Esophagus muscularis mucosa (tissue), 4 donors: ENCODE data around the gene HHEX. TPM values are rescaled to one million over a fixed set of nuclear protein-coding genes. Genes with fewer than 3 reads are reported as not detected.

ENCODE experiments used
- DNase-seq: peaks from one replicate; pipeline ENCODE4 v3.0.0-alpha.2; 2017; ENCODE audit errors: extremely low spot score
- H3K27ac ChIP-seq, 4 donors: fragments of 200-600 bp; sonication (generic); replicated peaks in 1 of 4; 1 replicate in 3 of 4; 2 replicates in 1 of 4; pipeline ENCODE4 v1.5.1; 2016 to 2019; ENCODE audit warnings: mild to moderate bottlenecking in 1 of 4
- H3K27me3 ChIP-seq, 4 donors: fragments of 200-600 bp; sonication (generic); one replicate each; pipeline versions ENCODE4 v1.5.1 to v1.6.0; 2016 to 2019
- H3K36me3 ChIP-seq, 4 donors: fragments of 200-600 bp; sonication (generic); one replicate each; pipeline ENCODE4 v1.5.1; 2016 to 2019
- H3K4me1 ChIP-seq, 4 donors: fragments of 200-600 bp; sonication (generic); one replicate each; pipeline ENCODE4 v1.5.1; 2016 to 2019
- H3K4me3 ChIP-seq, 4 donors: fragments of 200-600 bp; sonication (generic); 1 replicate in 2 of 4; 2 replicates in 2 of 4; pipeline ENCODE4 v1.5.1; 2016 to 2019; ENCODE audit warnings: mild to moderate bottlenecking in 4 of 4, moderate library complexity in 1 of 4
- H3K9me3 ChIP-seq, 4 donors: fragments of 200-600 bp; sonication (generic); 1 replicate in 3 of 4; 2 replicates in 1 of 4; pipeline ENCODE4 v1.5.1; 2016 to 2019
- EP300 ChIP-seq: sonication (generic); formaldehyde crosslinking; IDR thresholded peaks from one replicate; pipeline ENCODE4 v1.6.1; 2017; ENCODE audit warnings: antibody characterized with exemption
- POLR2A ChIP-seq: fragments of 450-650 bp; IDR thresholded peaks from one replicate; pipeline ENCODE4 v1.6.1; 2017; ENCODE audit warnings: antibody characterized with exemption, moderate library complexity, mild to moderate bottlenecking, low read depth
- POLR2AphosphoS5 ChIP-seq, 2 donors: sonication (generic); formaldehyde crosslinking; IDR thresholded peaks; one replicate each; pipeline ENCODE4 v1.6.1; 2017; ENCODE audit warnings: antibody characterized with exemption in 2 of 2
- WGBS: methylation state at CpG from one replicate; pipeline ENCODE4 v1.1.5; 2018; 5-methylcytosine and 5-hydroxymethylcytosine counted together
- intact Hi-C: fragments of 100-400 bp; cut with DNase I; formaldehyde crosslinking; loops from one replicate; pipeline ENCODE4 v1.15.1; 2023
- total RNA-seq, 4 donors: library from RNA; depleted of rRNA; stranded (reverse); fragments of >200 nt; gene quantifications; one replicate each; pipeline versions ENCODE4 v1.1.0 to v1.2.1, GENCODE V29; 2016
- TF ChIP-seq, protein P1 (sequence below), 3 experiments: fragments of 200-600 bp in 2 of 3; fragments of 450-650 bp in 1 of 3; sonication (generic) in 2 of 3; IDR thresholded peaks; one replicate each; pipeline ENCODE4 v1.5.1; 2017 to 2019; ENCODE audit warnings: antibody characterized with exemption in 3 of 3, mild to moderate bottlenecking in 2 of 3, moderate library complexity in 1 of 3

The HHEX gene
- total RNA-seq, 4 donors from 2014 or later = 4.6 to 8.6 (median 8.3) TPM

DNA sequence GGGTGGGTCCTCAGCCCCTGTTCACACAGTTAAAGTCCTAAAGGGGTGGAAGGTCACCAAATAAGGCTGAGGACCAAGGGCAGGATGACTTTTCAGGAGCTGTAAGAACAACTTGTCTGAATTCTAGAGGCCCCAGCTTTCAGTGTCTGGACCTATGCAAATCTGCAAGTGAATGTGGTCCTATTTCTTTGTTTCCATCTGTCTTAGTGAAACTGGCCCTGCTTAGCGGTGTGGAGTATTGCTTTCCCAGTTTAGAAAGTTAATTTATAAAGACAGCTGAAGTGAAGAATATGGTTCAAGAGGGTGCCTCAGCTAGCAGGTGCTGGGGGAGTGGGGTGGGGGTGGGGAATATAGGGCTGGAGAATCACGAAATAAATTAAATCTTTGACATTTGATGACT, 40.1 kb downstream of the HHEX start:
- H3K4me1 ChIP-seq = no peaks in the 10 kb centered on the region
- no peaks in the 10 kb centered on the region for H3K9me3 ChIP-seq
- intact Hi-C loops = no loop called here
- H3K27me3 ChIP-seq = no peaks in the 10 kb centered on the region
- no peak overlapping the region for H3K4me3 ChIP-seq
- 73% methylated on average over 2 of the region's 2 CpGs for WGBS
- TF ChIP-seq POLR2AphosphoS5 (IDR thresholded peaks at IDR 0.05) (no peak), POLR2A (no peak), EP300 (no peak)
- TF ChIP-seq, protein P1, sequence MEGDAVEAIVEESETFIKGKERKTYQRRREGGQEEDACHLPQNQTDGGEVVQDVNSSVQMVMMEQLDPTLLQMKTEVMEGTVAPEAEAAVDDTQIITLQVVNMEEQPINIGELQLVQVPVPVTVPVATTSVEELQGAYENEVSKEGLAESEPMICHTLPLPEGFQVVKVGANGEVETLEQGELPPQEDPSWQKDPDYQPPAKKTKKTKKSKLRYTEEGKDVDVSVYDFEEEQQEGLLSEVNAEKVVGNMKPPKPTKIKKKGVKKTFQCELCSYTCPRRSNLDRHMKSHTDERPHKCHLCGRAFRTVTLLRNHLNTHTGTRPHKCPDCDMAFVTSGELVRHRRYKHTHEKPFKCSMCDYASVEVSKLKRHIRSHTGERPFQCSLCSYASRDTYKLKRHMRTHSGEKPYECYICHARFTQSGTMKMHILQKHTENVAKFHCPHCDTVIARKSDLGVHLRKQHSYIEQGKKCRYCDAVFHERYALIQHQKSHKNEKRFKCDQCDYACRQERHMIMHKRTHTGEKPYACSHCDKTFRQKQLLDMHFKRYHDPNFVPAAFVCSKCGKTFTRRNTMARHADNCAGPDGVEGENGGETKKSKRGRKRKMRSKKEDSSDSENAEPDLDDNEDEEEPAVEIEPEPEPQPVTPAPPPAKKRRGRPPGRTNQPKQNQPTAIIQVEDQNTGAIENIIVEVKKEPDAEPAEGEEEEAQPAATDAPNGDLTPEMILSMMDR (IDR thresholded peaks at IDR 0.05) = no peak
- no peak for DNase-seq
- H3K36me3 ChIP-seq = no peaks in the 10 kb centered on the region
- no peak overlapping the region for H3K27ac ChIP-seq

DNA sequence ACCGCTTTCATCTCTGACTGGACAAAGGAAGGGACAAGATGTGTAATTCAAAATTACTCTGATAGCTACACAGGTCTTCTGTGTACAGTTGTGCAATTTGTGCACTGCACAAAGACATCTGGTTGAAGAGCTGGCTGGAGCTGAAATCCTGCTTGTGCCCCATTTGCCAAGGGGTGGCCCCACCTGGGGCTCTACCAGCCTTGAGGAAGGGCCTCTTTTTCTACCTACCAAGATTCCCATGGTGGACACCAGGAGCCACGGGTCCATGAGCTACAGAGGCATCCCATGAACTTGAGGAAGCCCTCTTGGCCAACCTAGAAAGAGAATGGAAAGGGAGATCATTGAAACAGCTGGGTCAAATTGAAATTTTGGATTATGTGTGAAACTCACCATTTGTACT, 43.2 kb downstream of the HHEX start:
- DNase-seq = no peak
- 88% methylated on average over 2 of the region's 2 CpGs for WGBS
- no peaks in the 10 kb centered on the region for H3K27me3 ChIP-seq
- no peak overlapping the region for H3K4me3 ChIP-seq
- no peak for TF ChIP-seq POLR2AphosphoS5 (IDR thresholded peaks at IDR 0.05)
- no peak for TF ChIP-seq EP300
- TF ChIP-seq, protein P1 (IDR thresholded peaks at IDR 0.05) = no peak
- TF ChIP-seq POLR2A = no peak
- intact Hi-C loops = no loop called here
- H3K27ac ChIP-seq = no peak overlapping the region
- no peaks in the 10 kb centered on the region for H3K36me3 ChIP-seq
- H3K9me3 ChIP-seq = no peaks in the 10 kb centered on the region
- H3K4me1 ChIP-seq = no peaks in the 10 kb centered on the region

DNA sequence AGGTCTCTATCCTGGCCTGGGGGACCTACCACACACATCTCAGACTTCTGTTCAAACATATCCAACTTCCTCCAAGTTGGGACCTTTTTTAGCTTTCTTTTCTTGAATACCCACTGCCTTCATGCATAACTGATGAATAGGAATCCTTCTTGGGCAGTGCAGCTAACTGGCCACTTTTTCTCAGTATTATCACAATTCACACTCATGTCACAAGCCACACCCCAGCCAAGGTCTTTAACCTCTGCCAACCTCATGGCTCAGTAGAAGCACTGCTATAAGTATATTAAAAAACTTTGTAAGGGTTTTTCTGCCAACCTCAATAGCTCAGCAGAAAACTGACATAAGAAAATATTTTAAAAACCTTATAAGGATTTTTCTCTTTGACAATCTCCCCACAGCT, 44.5 kb downstream of the HHEX start:
- Histone ChIP-seq H3K4me3 (no peak overlapping the region), H3K27ac (no peak overlapping the region), H3K27me3 (no peaks in the 10 kb centered on the region), H3K36me3 (no peaks in the 10 kb centered on the region), H3K9me3 (no peaks in the 10 kb centered on the region), H3K4me1 (no peaks in the 10 kb centered on the region)
- intact Hi-C loops = no loop called here
- TF ChIP-seq POLR2AphosphoS5 (IDR thresholded peaks at IDR 0.05) (no peak), POLR2A (no peak), EP300 (no peak)
- TF ChIP-seq, protein P1 (IDR thresholded peaks at IDR 0.05) = no peak
- no peak for DNase-seq

DNA sequence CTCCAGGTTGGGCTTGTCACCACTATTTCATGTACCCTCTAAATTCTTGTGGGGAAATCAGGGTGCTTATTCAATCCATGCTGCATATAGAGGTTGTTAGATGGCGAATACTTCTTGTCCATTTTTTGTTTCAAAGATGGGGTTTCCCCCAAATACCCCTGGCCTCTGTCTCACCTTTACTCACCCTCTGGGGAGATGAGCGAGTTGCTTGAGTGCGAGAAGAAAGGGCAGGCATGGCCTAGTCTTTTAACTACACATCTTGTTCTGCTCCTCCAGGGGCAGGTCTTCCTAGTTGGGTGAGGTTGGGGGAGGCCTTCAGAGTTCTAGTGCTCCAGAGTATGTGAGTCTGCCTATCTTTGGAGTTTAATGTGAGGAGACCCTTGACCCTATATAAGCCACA, 46.2 kb downstream of the HHEX start:
- WGBS = 91% methylated on average over 3 of the region's 3 CpGs
- intact Hi-C loops = no loop called here
- Histone ChIP-seq H3K4me3 (no peak overlapping the region), H3K27ac (no peak overlapping the region), H3K36me3 (no peaks in the 10 kb centered on the region), H3K4me1 (no peaks in the 10 kb centered on the region), H3K27me3 (no peaks in the 10 kb centered on the region), H3K9me3 (no peaks in the 10 kb centered on the region)
- TF ChIP-seq, protein P1 (IDR thresholded peaks at IDR 0.05) = no peak
- TF ChIP-seq POLR2A (no peak), POLR2AphosphoS5 (IDR thresholded peaks at IDR 0.05) (no peak), EP300 (no peak)
- DNase-seq = no peak

DNA sequence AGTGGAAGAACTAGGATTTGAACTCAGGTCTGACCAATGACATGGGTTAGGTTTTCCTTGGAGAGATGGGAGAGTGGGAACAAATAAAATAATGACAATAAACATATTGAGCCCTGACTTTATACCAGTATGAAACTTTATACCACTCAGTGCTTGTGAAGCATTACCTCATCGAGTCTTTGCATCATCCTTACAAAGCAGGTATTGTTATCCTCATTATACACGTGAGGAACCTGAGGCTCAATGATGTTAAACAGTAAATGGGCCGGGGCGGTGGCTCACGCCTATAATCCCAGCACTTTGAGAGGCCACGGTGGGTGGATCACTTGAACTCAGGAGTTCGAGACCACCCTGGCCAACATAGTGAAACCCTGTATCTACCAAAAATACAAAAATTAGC, 47.7 kb downstream of the HHEX start:
- Histone ChIP-seq H3K36me3 (no peaks in the 10 kb centered on the region), H3K4me3 (no peak overlapping the region), H3K4me1 (no peaks in the 10 kb centered on the region), H3K27me3 (no peaks in the 10 kb centered on the region), H3K27ac (no peak overlapping the region), H3K9me3 (no peaks in the 10 kb centered on the region)
- DNase-seq = no peak
- intact Hi-C loops = no loop called here
- TF ChIP-seq, protein P1 (IDR thresholded peaks at IDR 0.05) = no peak
- TF ChIP-seq POLR2A = no peak
- no peak for TF ChIP-seq EP300
- TF ChIP-seq POLR2AphosphoS5 (IDR thresholded peaks at IDR 0.05) = no peak
- WGBS = 91% methylated on average over 7 of the region's 7 CpGs
